Smooth muscle cell (in vitro differentiated cells): ENCODE results near the gene ZNF618. TPM values are rescaled to one million over a fixed set of nuclear protein-coding genes. Genes with fewer than 3 reads are reported as not detected.
A peak's percentile ranks its signal among the peaks of the same experiment; 100 is the strongest.

Experiments
- DNase-seq: peaks from one replicate; lab custom pipeline; 2025; ENCODE audit not compliant: unreplicated experiment; lab: John Stamatoyannopoulos, UW
- H2AFZ ChIP-seq: fragments of 200-600 bp; sonication (generic); 2 replicates; pipeline ENCODE4 v1.6.0; 2016; ENCODE audit warnings: antibody characterized with exemption, low read depth, mild to moderate bottlenecking
- H3F3A ChIP-seq: fragments of 200-600 bp; sonication (generic); 2 replicates; pipeline ENCODE4 v1.6.0; 2017; ENCODE audit warnings: antibody characterized with exemption, low read depth
- H3K27ac ChIP-seq: fragments of 200-600 bp; sonication (generic); 2 replicates; pipeline ENCODE4 v1.5.1; 2016; ENCODE audit warnings: low read depth, mild to moderate bottlenecking
- H3K27me3 ChIP-seq: fragments of 200-600 bp; sonication (generic); 2 replicates; pipeline ENCODE4 v1.6.1; 2016; ENCODE audit warnings: low read depth, mild to moderate bottlenecking
- H3K36me3 ChIP-seq: fragments of 200-600 bp; sonication (generic); 2 replicates; pipeline ENCODE4 v1.5.1; 2016; ENCODE audit warnings: low read depth
- H3K4me1 ChIP-seq: fragments of 200-600 bp; sonication (generic); 2 replicates; pipeline ENCODE4 v1.5.1; 2016; ENCODE audit warnings: low read depth
- H3K4me2 ChIP-seq: fragments of 200-600 bp; sonication (generic); 2 replicates; pipeline ENCODE4 v1.6.0; 2016; ENCODE audit warnings: mild to moderate bottlenecking
- H3K4me3 ChIP-seq: fragments of 200-600 bp; sonication (generic); 2 replicates; pipeline ENCODE4 v1.5.1; 2016; ENCODE audit warnings: mild to moderate bottlenecking
- H3K79me2 ChIP-seq: fragments of 200-600 bp; sonication (generic); 2 replicates; pipeline ENCODE4 v1.6.0; 2016; ENCODE audit warnings: low read depth, mild to moderate bottlenecking
- H3K9ac ChIP-seq: fragments of 200-600 bp; sonication (generic); 2 replicates; pipeline ENCODE4 v1.6.0; 2016; ENCODE audit warnings: low read depth
- H3K9me3 ChIP-seq: fragments of 200-600 bp; sonication (generic); replicated peaks from 2 replicates; pipeline ENCODE4 v1.5.1; 2016; ENCODE audit warnings: low read depth
- H4K20me1 ChIP-seq: fragments of 200-600 bp; sonication (generic); 2 replicates; pipeline ENCODE4 v1.6.0; 2016; ENCODE audit warnings: low read depth
- WGBS: methylation state at CpG from one replicate; pipeline ENCODE4 v1.1.7; 2016; ENCODE audit warnings: low lambda C conversion rate; 5-methylcytosine and 5-hydroxymethylcytosine counted together
- polyA plus RNA-seq: library from polyadenylated mRNA; unstranded; fragments of >200 nt; fragmentation: Nextera tagmentation; extraction: Ambion mirVana; gene quantifications from 2 replicates; pipeline ENCODE4 v1.2.1, GENCODE V29; 2016
- total RNA-seq: library from RNA; depleted of rRNA; stranded (reverse); fragments of >200 nt; gene quantifications from 2 replicates; pipeline ENCODE4 v1.2.3, GENCODE V29; 2014
- TF ChIP-seq, protein P1 (sequence below): fragments of 200-600 bp; sonication (generic); IDR thresholded peaks from 2 replicates; pipeline ENCODE4 v1.5.1; 2017; ENCODE audit warnings: borderline replicate concordance, mild to moderate bottlenecking, antibody characterized with exemption; ENCODE audit not compliant: insufficient read depth, poor library complexity, severe bottlenecking

The ZNF618 gene
- total and polyA plus RNA-seq, 2 experiments from 2014 or later: 9.9 to 19.5 TPM

DNA sequence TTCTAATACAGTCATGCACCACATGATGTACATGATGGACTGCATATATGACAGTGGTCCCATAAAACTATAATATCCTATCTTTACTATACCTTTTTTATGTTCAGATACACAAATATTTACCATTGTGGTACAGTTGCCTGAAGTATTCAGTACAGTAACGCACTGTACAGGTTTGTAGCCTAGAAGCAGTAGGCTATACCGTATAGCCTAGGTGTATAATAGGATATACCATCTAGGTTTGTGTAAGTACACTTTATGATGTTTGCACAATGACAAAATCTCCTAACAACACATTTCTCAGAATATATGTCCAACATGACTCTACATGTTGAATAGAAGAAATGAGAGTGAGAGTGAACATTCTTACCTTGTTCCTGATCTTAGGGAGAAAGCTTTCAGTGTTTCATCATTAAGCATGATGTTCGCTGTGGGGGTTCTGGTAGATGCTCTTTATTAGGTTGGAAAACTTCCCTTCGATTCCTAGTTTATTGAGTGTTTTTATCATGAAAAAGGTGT lies 170.2 kb downstream of the ZNF618 start:
- Histone ChIP-seq H3F3A (no peaks in the 10 kb centered on the region), H3K36me3 (peaks cover 4% of the 10 kb centered on the region), H3K4me2 (no peak overlapping the region), H3K9ac (no peak overlapping the region), H3K27ac (no peak overlapping the region), H3K79me2 (no peaks in the 10 kb centered on the region), H3K4me3 (no peak overlapping the region), H4K20me1 (peaks cover 42% of the 10 kb centered on the region), H3K4me1 (no peaks in the 10 kb centered on the region), H3K27me3 (no peaks in the 10 kb centered on the region), H3K9me3 (no peaks in the 10 kb centered on the region), H2AFZ (no peak overlapping the region)
- WGBS: 96% methylated on average over 4 of the region's 4 CpGs
- no peak for DNase-seq
- TF ChIP-seq, protein P1, sequence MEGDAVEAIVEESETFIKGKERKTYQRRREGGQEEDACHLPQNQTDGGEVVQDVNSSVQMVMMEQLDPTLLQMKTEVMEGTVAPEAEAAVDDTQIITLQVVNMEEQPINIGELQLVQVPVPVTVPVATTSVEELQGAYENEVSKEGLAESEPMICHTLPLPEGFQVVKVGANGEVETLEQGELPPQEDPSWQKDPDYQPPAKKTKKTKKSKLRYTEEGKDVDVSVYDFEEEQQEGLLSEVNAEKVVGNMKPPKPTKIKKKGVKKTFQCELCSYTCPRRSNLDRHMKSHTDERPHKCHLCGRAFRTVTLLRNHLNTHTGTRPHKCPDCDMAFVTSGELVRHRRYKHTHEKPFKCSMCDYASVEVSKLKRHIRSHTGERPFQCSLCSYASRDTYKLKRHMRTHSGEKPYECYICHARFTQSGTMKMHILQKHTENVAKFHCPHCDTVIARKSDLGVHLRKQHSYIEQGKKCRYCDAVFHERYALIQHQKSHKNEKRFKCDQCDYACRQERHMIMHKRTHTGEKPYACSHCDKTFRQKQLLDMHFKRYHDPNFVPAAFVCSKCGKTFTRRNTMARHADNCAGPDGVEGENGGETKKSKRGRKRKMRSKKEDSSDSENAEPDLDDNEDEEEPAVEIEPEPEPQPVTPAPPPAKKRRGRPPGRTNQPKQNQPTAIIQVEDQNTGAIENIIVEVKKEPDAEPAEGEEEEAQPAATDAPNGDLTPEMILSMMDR: no peak

DNA sequence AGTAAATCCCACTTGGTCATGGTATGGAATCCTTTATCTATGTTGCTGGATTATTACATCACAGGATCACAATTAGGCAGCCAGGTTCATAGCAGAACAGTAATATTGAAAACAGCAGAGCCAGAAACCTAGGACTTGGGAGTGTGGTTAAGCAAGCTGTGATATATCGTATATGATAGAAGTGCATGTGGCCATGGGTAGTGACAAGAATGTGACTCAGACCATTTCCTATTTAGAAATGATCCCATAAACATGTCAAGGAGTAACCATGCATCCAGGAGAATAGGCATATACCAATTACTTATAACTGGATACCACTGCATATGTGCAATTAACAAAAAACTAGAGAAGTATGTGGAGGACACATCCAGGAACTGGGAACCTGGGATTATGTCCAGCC lies 170.8 kb downstream of the ZNF618 start:
- Histone ChIP-seq H3K27ac (no peak overlapping the region), H2AFZ (no peak overlapping the region), H4K20me1 (peaks cover 42% of the 10 kb centered on the region), H3K4me3 (no peak overlapping the region), H3K4me1 (no peaks in the 10 kb centered on the region), H3F3A (no peaks in the 10 kb centered on the region), H3K4me2 (no peak overlapping the region), H3K9ac (no peak overlapping the region), H3K36me3 (peaks cover 4% of the 10 kb centered on the region), H3K27me3 (no peaks in the 10 kb centered on the region), H3K9me3 (no peaks in the 10 kb centered on the region), H3K79me2 (no peaks in the 10 kb centered on the region)
- TF ChIP-seq, protein P1: no peak
- DNase-seq: no peak
- WGBS: 48% methylated on average over 1 of the region's 1 CpG

- Histone ChIP-seq H3K36me3 (peaks cover 4% of the 10 kb centered on the region), H3K4me3 (no peak overlapping the region), H3K9me3 (no peaks in the 10 kb centered on the region), H3K27me3 (no peaks in the 10 kb centered on the region), H3K9ac (no peak overlapping the region), H3F3A (no peaks in the 10 kb centered on the region), H4K20me1 (peaks cover 42% of the 10 kb centered on the region), H3K4me2 (no peak overlapping the region), H3K4me1 (no peaks in the 10 kb centered on the region), H3K27ac (no peak overlapping the region), H2AFZ (no peak overlapping the region), H3K79me2 (no peaks in the 10 kb centered on the region)
- 72% methylated on average over 3 of the region's 3 CpGs for WGBS
- TF ChIP-seq, protein P1: peak; percentile 16
- DNase-seq: no peak
Measured at GRCh38 chr9:114047717-114048116, 171.6 kb downstream of the ZNF618 start.
